ENCODE results near the gene ECE2.

ECE2 gene

DNA sequence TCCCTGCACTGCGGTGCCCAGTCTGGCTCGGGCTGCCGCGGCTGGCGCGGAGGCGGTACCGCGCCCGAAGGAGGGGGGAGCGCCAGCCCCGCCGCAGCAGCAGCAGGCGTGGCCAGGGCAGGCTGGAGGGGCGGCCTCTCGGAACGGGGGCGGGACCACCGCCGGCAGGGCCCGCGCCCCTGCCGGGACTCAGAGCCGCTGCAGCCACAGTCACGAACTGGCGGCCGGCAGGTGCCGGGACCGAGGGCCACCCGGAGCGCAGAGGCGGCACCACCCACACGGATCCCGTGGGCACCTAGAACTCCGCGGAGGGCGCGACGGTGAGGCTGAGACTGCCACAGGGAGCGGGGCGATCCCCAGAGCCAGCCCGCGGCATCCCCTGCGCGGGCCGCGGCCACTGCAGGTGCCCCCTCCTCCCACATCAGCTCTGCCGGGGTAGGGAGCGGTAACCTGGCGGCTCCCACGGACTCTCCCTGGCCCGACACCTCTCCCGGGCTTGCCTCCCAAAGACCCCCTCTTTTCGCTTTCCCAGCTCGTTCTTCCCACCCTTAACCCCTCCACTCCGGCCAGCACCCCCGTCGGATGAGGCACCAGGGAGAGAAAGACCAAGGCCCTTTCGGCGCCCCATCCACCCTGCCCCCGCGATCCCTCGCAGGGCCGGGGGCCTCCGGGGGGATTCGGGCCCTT is 46.3 kb upstream of the ECE2 start, which contains the start of gene VWA5B2:
TSS of gene VWA5B2 (plus strand) at position 192 of the 687 bp plus-strand sequence. CDS start 944 bp downstream, outside the sequence.
- no peak within 1 kb of the TSS for H3K27ac ChIP-seq (replicated peaks; ENCODE audit: low read length)
- H3K4me3 ChIP-seq (ENCODE audit: low read length in 2 of 2) = peak within 1 kb of the TSS; percentile 46 to 78
- DNase-seq (ENCODE audit: low spot score) = peak; percentile 71
- peak within 1 kb of the TSS; percentile 73 for H3K23ac ChIP-seq (ENCODE audit: low read depth, low read length, poor library complexity)
- H3K4me2 ChIP-seq (ENCODE audit: insufficient read depth, low read length, poor library complexity, severe bottlenecking) = peak within 1 kb of the TSS; percentile 80
- H3K9me3 ChIP-seq (replicated peaks in 1 of 2; ENCODE audit: control insufficient read depth in 2 of 2, insufficient read depth in 1 of 2, low read depth in 1 of 2, low read length in 2 of 2) = peaks cover 0 to 2% of the 10 kb centered on the region in 2 donors
- H3K36me3 ChIP-seq (replicated peaks in 1 of 2; ENCODE audit: control insufficient read depth in 2 of 2, insufficient read depth in 2 of 2, low read length in 2 of 2) = no peaks in the 10 kb centered on the region
- no peak within 1 kb of the TSS for H2BK12ac ChIP-seq (ENCODE audit: low read length)
- peak within 1 kb of the TSS; percentile 89 for H3K18ac ChIP-seq (ENCODE audit: low read length)
- H4K91ac ChIP-seq (ENCODE audit: low read depth, low read length, poor library complexity) = no peak within 1 kb of the TSS
- no peak within 1 kb of the TSS for H2BK120ac ChIP-seq (ENCODE audit: low read depth, low read length)
- peaks cover 2% of the 10 kb centered on the region for H3K79me1 ChIP-seq (ENCODE audit: low read depth, low read length)
- H3K14ac ChIP-seq (ENCODE audit: low read length) = peak within 1 kb of the TSS; percentile 82
- peaks cover 4 to 6% of the 10 kb centered on the region in 2 donors for H3K4me1 ChIP-seq (ENCODE audit: control insufficient read depth in 2 of 2, insufficient read depth in 1 of 2, low read depth in 1 of 2, low read length in 2 of 2)
- no peak within 1 kb of the TSS for H2BK5ac ChIP-seq (ENCODE audit: low read length)
- peak within 1 kb of the TSS; percentile 70 for H3K9ac ChIP-seq (ENCODE audit: low read depth, low read length, poor library complexity)
- H4K8ac ChIP-seq (ENCODE audit: low read depth, low read length) = peak within 1 kb of the TSS; percentile 82
- no CpG with 5 or more reads among the region's 66 CpGs for WGBS, 2 donors (ENCODE audit: extremely low coverage in 2 of 2, insufficient read length in 2 of 2, insufficient replicate concordance in 1 of 2)
- peak within 1 kb of the TSS; percentile 97 for H2AFZ ChIP-seq (ENCODE audit: low read length)
- H3K27me3 ChIP-seq (ENCODE audit: control insufficient read depth in 3 of 3, insufficient read depth in 3 of 3, low read depth in 1 of 3, low read length in 3 of 3) = peaks cover 31 to 89% (median 56%) of the 10 kb centered on the region in 3 experiments
- H2AK5ac ChIP-seq (ENCODE audit: low read depth, low read length) = peak within 1 kb of the TSS; percentile 75
- no peak within 1 kb of the TSS for H3K4ac ChIP-seq (ENCODE audit: low read length)
- H2BK15ac ChIP-seq (ENCODE audit: low read length) = peak within 1 kb of the TSS; percentile 81

DNA sequence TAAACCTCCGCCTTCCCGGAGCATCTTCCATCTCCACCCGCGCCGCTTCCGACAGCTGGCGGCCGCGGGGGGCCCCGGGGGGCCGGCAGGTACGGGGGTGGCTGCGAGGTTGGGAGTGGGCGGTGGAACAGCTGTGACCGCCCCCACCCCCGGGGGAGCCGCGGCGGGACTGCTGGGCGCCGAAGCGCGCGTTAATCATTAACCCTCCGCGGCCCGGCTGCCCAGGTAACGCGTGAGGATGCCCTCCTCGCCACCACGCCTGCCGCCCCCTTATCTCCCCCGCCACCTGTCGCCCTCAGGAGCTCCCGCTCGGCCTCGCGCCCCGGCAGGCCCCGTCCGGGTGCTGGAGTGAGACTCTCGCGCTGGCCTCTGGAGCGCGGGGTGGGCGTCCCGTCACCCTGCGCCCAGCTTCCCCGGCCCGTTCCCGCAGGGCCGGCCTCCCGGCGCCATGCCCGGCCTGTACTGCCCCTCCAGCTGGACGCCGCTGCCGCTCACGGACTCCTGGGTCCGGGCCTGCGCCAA is 45.7 kb upstream of the ECE2 start:
- H4K91ac ChIP-seq (ENCODE audit: low read depth, low read length, poor library complexity) = no peak overlapping the region
- H3K14ac ChIP-seq (ENCODE audit: low read length) = peak overlapping the region; percentile 82
- peak overlapping the region; percentile 75 for H2AK5ac ChIP-seq (ENCODE audit: low read depth, low read length)
- no peak overlapping the region for H2BK120ac ChIP-seq (ENCODE audit: low read depth, low read length)
- no peak overlapping the region for H3K27ac ChIP-seq (replicated peaks; ENCODE audit: low read length)
- no CpG with 5 or more reads among the region's 61 CpGs for WGBS, 2 donors (ENCODE audit: extremely low coverage in 2 of 2, insufficient read length in 2 of 2, insufficient replicate concordance in 1 of 2)
- DNase-seq (ENCODE audit: low spot score) = no peak
- H3K4me3 ChIP-seq (ENCODE audit: low read length in 2 of 2) = peak overlapping the region; percentile 46 to 68
- H3K36me3 ChIP-seq (replicated peaks in 1 of 2; ENCODE audit: control insufficient read depth in 2 of 2, insufficient read depth in 2 of 2, low read length in 2 of 2) = no peaks in the 10 kb centered on the region
- no peak overlapping the region for H2BK12ac ChIP-seq (ENCODE audit: low read length)
- no peak overlapping the region for H2BK15ac ChIP-seq (ENCODE audit: low read length)
- no peak overlapping the region for H3K4ac ChIP-seq (ENCODE audit: low read length)
- H3K79me1 ChIP-seq (ENCODE audit: low read depth, low read length) = peaks cover 2% of the 10 kb centered on the region
- no peak overlapping the region for H2BK5ac ChIP-seq (ENCODE audit: low read length)
- H3K4me2 ChIP-seq (ENCODE audit: insufficient read depth, low read length, poor library complexity, severe bottlenecking) = peak overlapping the region; percentile 80
- peaks cover 4 to 6% of the 10 kb centered on the region in 2 donors for H3K4me1 ChIP-seq (ENCODE audit: control insufficient read depth in 2 of 2, insufficient read depth in 1 of 2, low read depth in 1 of 2, low read length in 2 of 2)
- peaks cover 31 to 91% (median 56%) of the 10 kb centered on the region in 3 experiments for H3K27me3 ChIP-seq (ENCODE audit: control insufficient read depth in 3 of 3, insufficient read depth in 3 of 3, low read depth in 1 of 3, low read length in 3 of 3)
- peak overlapping the region; percentile 89 for H3K18ac ChIP-seq (ENCODE audit: low read length)
- H3K9ac ChIP-seq (ENCODE audit: low read depth, low read length, poor library complexity) = no peak overlapping the region
- H4K8ac ChIP-seq (ENCODE audit: low read depth, low read length) = no peak overlapping the region
- H2AFZ ChIP-seq (ENCODE audit: low read length) = peak overlapping the region; percentile 97
- H3K9me3 ChIP-seq (replicated peaks in 1 of 2; ENCODE audit: control insufficient read depth in 2 of 2, insufficient read depth in 1 of 2, low read depth in 1 of 2, low read length in 2 of 2) = peaks cover 0 to 2% of the 10 kb centered on the region in 2 donors
- H3K23ac ChIP-seq (ENCODE audit: low read depth, low read length, poor library complexity) = peak overlapping the region; percentile 73

DNA sequence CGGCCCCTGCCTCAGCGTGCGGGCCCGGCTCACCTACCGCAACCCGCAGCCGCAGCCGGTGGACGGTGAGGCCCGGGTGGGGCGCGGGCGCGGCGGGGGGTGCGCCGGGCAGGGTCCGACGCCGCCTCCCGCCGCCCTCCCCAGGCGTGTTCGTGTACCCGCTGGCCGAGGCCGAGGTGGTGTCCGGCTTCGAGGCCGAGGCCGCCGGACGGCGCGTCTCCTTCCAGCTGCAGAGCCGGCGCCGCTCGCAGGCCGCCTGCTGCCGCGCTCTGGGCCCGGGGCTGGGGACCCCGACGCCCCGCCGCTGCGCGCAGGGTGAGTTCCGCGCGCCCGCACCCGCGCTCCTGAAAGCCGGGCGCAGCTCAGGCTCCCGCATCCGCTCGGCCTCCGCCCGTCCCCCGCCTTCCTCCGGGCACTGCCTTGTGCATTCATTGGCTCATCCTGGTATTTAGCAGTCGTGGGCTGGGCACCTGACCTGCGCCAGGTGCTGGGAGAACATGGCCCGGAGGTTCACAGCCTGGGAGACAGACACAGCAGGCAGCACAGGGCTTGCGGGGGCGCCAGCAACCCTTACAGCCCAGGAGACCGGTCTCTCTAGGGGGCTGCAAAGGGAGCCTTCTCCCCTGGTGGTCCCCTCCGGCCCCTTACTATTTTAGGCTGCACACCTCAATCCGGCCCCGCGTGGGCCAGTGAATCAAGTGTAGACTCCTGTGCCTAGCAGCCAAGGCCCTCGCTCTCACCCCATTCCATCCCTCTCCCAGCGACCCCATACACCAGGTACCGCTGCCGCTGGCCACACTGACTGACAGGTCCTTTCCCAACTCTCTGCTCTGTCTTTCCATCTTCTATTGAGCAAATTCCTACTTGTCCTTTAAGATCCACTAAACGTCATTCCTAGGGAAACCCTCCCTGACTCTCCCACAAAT is 45.0 kb upstream of the ECE2 start:
- H2BK5ac ChIP-seq (ENCODE audit: low read length) = no peak overlapping the region
- H3K9ac ChIP-seq (ENCODE audit: low read depth, low read length, poor library complexity) = no peak overlapping the region
- DNase-seq (ENCODE audit: low spot score) = no peak
- H3K4me3 ChIP-seq (ENCODE audit: low read length in 2 of 2) = peak overlapping the region in 1 of 2 donors; percentile 68
- no peak overlapping the region for H2BK12ac ChIP-seq (ENCODE audit: low read length)
- no peak overlapping the region for H3K4ac ChIP-seq (ENCODE audit: low read length)
- H2AFZ ChIP-seq (ENCODE audit: low read length) = peak overlapping the region; percentile 97
- no peak overlapping the region for H3K27ac ChIP-seq (replicated peaks; ENCODE audit: low read length)
- H3K14ac ChIP-seq (ENCODE audit: low read length) = peak overlapping the region; percentile 82
- H3K4me2 ChIP-seq (ENCODE audit: insufficient read depth, low read length, poor library complexity, severe bottlenecking) = peak overlapping the region; percentile 80
- peaks cover 4 to 7% of the 10 kb centered on the region in 2 donors for H3K4me1 ChIP-seq (ENCODE audit: control insufficient read depth in 2 of 2, insufficient read depth in 1 of 2, low read depth in 1 of 2, low read length in 2 of 2)
- H3K27me3 ChIP-seq (ENCODE audit: control insufficient read depth in 3 of 3, insufficient read depth in 3 of 3, low read depth in 1 of 3, low read length in 3 of 3) = peaks cover 31 to 94% (median 56%) of the 10 kb centered on the region in 3 experiments
- H3K23ac ChIP-seq (ENCODE audit: low read depth, low read length, poor library complexity) = peak overlapping the region; percentile 73
- no peak overlapping the region for H4K91ac ChIP-seq (ENCODE audit: low read depth, low read length, poor library complexity)
- no CpG with 5 or more reads among the region's 79 CpGs for WGBS, 2 donors (ENCODE audit: extremely low coverage in 2 of 2, insufficient read length in 2 of 2, insufficient replicate concordance in 1 of 2)
- peak overlapping the region; percentile 75 for H2AK5ac ChIP-seq (ENCODE audit: low read depth, low read length)
- H3K79me1 ChIP-seq (ENCODE audit: low read depth, low read length) = peaks cover 2% of the 10 kb centered on the region
- H4K8ac ChIP-seq (ENCODE audit: low read depth, low read length) = no peak overlapping the region
- no peaks in the 10 kb centered on the region for H3K36me3 ChIP-seq (replicated peaks in 1 of 2; ENCODE audit: control insufficient read depth in 2 of 2, insufficient read depth in 2 of 2, low read length in 2 of 2)
- peaks cover 0 to 2% of the 10 kb centered on the region in 2 donors for H3K9me3 ChIP-seq (replicated peaks in 1 of 2; ENCODE audit: control insufficient read depth in 2 of 2, insufficient read depth in 1 of 2, low read depth in 1 of 2, low read length in 2 of 2)
- peak overlapping the region; percentile 80 for H3K18ac ChIP-seq (ENCODE audit: low read length)
- no peak overlapping the region for H2BK120ac ChIP-seq (ENCODE audit: low read depth, low read length)
- no peak overlapping the region for H2BK15ac ChIP-seq (ENCODE audit: low read length)
